SK-N-MC (cell line): ENCODE data around the gene GMDS.

Experiments used
- EZH2 ChIP-seq: fragments of 200-600 bp; sonication (generic); IDR thresholded peaks from one replicate; pipeline ENCODE4 v1.6.1; 2017; ENCODE audit warnings: antibody characterized with exemption
- POLR2AphosphoS5 ChIP-seq: IDR thresholded peaks from 2 replicates; pipeline ENCODE4 v1.6.1; 2012; ENCODE audit warnings: mild to moderate bottlenecking, low read depth, low read length, borderline replicate concordance

DNA sequence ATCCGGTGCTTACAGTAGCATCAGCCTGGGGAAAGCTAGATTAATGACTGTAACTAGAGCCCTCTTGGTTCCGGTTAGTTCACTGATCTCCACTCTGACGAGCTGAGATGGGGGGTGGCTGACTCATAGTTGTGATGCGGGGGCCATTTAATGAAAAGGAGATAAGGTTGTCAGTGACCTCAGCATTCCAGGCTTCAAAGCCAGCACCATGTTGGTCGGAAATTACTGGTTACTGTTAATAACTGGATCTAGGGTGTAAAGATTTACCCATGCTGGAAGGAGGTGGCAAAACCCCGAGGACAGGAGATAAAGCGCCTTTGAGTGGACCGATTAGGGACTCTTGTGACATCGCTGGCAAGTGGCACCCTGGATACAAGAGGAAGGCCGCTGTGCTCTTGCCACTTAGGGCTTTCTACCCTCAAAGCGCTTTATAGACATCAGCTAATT lies 614.6 kb downstream of the GMDS start:
- TF ChIP-seq POLR2AphosphoS5 (no peak), EZH2 (no peak)
